IPS-11a (cell line): ENCODE results near the gene IL3.

Source experiments
- H3K4me3 ChIP-seq: one replicate; pipeline ENCODE4 v1.5.1; 2013; ENCODE audit warnings: low read depth, low read length, control low read depth

IL3 gene

DNA sequence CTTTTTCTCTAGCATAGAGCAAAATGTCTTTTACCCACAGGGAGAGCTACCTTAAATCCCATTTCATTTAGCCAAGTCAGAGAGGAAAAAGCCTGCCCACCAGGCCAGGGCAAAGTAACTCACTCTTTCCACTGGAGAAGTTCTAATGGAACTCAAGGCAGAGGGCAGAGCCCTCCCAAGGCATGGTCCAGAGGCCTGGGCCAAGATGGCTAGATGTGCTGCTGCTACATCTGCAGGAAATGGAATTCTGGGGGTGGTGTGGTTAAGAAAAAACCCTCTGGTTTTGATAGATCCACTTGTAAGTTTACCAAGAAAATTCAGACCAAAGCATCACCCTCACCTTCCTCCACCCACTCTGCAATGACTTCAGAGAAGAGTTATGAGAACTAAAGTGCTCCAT, 50.5 kb downstream of the IL3 start:
- no peak overlapping the region for H3K4me3 ChIP-seq

DNA sequence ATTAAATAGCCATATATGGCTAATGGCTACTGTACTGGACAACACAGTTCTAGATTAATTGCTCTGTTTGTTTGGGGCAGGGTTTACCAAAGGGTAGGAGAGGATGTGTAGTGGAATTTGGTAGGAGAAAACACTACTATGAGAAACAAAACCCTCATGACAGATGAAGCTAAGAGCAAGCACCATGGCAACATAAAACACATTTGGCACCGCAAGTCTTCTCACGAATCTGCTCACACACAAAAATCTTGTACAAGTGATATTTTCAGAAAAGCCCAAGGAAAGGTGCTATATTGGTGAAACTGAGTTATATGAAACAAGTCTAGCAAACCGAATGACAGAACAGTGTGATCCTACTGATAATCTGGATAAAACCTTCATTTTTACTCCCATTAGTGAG, 51.7 kb downstream of the IL3 start:
- H3K4me3 ChIP-seq: no peak overlapping the region
